ENCODE measurements around the gene PSENEN.

GRCh38 chr19:35784503-35785338 lies 39.3 kb downstream of the PSENEN start:
- TF ChIP-seq POLR2AphosphoS5 (IDR thresholded peaks at IDR 0.05) (no peak), CTCF (IDR thresholded peaks at IDR 0.05) (no peak), POLR2A (IDR thresholded peaks at IDR 0.05) (no peak)
